HG02678 (cell line): ENCODE results near the gene SPTBN4.
"Not testable (repeated sequence)": the region's sequence is repeated elsewhere in the genome, so short reads cannot be mapped to it uniquely, and the experiment has no call there.

Source experiments
- ATAC-seq: cut with Tn5 transposase; IDR thresholded peaks from one replicate; pipeline ENCODE4 v1.9.1; 2021; ENCODE audit warnings: mild to moderate bottlenecking, moderate library complexity; ENCODE audit not compliant: unreplicated experiment

SPTBN4 gene

DNA sequence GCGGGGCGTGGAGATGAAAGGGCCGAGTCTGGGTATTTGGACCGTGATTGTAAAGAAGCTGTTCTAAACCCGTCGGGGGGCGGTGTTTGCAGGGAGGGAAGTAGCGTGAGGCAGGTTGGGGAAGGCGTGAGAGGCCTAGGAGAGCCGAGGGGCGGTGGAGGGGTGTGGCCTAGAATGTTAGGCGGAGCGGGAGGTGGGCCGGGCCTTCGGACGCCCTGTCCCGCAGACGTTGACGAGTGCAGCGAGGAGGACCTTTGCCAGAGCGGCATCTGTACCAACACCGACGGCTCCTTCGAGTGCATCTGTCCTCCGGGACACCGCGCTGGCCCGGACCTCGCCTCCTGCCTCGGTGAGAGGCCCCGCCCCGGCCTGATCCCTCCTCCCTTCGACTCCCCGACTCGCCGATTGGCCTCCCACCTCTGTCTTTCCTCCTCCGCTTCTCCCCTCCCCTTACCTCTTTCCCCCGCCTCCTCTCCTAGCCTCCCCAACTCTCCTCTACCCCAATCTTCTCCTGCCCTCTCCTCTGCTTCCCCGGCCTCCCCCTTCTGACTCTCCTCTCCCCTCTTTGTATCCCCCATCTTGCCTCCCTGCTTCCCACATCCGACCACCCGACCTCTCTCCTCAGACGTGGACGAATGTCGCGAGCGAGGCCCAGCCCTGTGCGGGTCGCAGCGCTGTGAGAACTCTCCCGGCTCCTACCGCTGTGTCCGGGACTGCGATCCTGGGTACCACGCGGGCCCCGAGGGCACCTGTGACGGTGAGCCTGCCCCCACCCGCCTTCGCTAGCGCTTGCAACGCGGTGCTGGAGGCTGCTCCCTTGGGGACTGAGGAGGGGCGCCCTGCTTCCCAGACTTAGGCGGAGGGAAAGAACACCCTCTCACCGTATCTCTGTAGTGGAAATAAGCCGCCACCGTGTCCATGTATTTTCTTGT is 147.2 kb downstream of the SPTBN4 start:
- peak; percentile 53 for ATAC-seq

DNA sequence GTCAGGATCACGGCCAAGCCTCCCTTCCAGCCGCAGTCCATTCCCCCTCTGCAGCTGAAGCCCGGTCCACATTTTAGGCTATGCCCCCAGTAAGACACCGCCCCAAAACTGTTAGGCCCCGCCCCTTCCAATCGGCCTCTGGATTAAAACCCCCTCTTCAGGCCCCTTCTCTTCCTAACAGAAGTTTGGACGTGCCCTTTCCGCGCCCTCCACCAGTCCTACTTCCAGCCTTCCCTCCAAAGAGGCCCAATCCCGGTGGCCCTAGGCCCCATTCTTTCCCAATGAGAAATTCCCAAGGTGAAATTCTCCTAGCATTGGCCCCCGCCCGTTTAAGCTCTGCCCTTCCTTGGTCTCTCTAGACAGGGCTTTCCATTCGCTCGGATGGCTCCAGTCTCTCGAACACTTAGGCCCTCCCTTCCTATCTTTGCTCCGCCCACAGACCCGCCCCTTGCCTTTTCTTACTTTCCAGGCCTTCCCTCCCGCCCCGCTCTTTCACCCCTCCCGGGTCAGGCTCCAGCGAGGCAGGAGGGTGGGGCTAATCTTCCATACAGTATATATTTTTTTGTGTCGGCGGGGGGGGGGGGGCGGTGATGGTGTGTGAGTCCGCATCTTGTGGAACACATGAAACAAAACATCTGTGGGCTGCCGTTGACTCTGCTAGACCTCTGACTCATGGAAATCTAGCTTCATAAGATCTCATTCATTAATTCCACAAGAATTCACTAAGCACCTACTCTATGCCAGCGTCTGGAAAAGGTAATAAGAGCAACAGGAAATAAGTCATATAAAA is 148.0 kb downstream of the SPTBN4 start:
- ATAC-seq: no peak

DNA sequence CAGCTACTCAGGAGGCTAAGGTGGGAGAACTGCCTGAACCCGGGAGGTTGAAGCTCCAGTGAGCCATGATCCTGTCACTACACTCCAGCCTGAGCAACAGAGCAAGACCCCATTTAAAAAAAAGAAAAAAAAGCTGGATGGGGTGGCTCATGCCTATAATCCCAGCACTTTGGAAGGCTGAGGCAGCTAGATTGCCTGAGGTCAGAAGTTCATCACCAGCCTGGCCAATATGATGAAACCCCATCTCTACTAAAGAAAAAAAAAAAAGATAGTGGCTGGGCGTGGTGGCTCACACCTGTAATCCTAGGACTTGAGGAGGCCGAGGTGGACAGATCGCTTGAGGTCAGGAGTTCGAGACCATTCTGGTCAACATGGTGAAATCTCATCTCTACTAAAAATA is 149.4 kb downstream of the SPTBN4 start:
- no peak for ATAC-seq

- ATAC-seq: no peak
These were observed 150.1 kb downstream of the SPTBN4 start for GRCh38 chr19:40616941-40617340.

DNA sequence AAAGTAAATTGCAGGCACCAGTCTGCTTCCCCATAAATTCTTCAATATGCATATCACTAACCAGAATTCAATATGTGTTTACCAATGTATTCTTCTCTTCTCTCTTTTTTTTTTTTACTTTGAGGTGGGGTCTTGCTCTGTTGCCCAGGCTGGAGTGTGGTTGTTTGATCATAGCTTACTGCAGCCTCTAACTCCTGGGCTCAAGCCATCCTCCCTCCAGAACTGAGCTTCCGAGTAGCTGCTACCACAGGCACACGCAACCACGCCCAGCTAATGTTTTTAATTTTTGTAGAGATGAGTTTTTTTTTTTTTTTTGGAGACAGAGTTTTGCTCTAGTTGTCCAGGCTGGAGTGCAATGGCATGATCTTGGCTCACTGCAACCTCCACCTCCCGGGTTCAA is 151.2 kb downstream of the SPTBN4 start:
- no peak for ATAC-seq

DNA sequence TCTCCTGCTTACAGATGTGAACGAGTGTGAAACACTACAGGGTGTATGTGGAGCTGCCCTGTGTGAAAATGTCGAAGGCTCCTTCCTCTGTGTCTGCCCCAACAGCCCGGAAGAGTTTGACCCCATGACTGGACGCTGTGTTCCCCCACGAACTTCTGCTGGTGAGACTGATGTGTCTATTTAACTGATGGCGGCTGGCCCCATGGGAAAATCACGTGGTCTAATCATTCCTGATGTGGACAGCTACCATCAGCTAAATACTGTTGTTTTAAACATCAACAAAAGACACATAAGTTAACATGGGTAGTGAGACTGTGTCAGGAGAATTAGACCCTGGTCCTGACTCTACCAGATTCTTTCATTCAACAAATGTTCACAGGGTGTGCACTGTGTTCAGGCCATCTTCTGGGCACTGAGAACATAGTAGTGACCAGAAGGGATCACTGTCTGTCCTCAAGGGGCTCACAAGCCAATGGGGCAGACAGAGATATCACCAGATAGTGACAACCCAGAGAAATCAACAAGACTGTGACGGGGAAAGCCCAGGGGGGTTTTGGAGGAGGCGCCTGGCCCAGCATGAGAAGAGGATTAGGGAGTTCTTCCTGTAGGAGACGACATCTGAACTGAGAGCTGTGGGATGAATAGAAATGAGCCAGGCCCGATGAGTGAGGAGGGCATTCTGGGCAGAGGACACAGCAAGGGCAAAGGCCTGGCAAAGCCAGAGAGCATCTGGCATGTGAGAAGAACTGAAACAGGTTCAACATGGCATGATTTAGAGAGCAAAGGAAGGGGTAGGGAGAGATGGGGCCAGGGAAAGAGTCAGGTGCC is 152.7 kb downstream of the SPTBN4 start:
- ATAC-seq: no peak

- no peak for ATAC-seq
These were observed 153.3 kb downstream of the SPTBN4 start for GRCh38 chr19:40620161-40620485.

DNA sequence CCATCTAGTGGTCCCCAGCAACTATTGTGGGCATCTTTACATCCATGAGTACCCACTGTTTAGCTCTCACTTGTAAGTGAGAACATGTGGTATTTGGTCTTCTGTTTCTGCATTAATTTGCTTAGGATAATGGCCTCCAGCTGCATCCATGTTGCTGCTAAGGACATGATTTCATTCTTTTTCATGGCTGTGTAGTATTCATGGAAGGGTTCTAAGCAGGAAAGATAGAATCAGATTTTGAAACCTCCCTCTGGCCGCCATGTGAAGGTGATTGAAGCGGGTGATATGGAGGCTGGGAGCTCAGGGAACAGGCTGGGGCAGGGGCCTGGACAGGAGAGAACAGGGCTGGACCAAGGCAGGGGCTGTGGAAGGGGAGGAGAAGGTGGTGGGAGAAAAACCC is 154.5 kb downstream of the SPTBN4 start:
- no peak for ATAC-seq

- no peak for ATAC-seq
These were observed 155.4 kb downstream of the SPTBN4 start for GRCh38 chr19:40621966-40622772.

DNA sequence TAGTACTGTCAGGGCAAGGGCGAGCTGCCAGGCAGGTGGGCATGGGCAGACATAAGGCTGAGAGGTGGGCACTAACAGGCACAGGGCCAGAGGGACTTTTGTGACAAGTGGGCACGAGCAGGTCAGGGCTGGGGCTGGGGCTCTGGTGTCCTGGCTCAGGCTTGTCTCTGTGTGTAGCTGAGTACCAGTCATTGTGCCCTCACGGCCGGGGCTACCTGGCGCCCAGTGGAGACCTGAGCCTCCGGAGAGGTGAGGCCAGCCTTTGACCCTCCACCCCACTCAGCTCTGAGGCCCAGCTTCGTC is 155.9 kb downstream of the SPTBN4 start:
- no peak for ATAC-seq

- ATAC-seq: no peak
These were observed 156.8 kb downstream of the SPTBN4 start for GRCh38 chr19:40623403-40624251.

GRCh38 chr19:40624369-40625153 is 157.8 kb downstream of the SPTBN4 start:
- ATAC-seq: not testable (repeated sequence)

DNA sequence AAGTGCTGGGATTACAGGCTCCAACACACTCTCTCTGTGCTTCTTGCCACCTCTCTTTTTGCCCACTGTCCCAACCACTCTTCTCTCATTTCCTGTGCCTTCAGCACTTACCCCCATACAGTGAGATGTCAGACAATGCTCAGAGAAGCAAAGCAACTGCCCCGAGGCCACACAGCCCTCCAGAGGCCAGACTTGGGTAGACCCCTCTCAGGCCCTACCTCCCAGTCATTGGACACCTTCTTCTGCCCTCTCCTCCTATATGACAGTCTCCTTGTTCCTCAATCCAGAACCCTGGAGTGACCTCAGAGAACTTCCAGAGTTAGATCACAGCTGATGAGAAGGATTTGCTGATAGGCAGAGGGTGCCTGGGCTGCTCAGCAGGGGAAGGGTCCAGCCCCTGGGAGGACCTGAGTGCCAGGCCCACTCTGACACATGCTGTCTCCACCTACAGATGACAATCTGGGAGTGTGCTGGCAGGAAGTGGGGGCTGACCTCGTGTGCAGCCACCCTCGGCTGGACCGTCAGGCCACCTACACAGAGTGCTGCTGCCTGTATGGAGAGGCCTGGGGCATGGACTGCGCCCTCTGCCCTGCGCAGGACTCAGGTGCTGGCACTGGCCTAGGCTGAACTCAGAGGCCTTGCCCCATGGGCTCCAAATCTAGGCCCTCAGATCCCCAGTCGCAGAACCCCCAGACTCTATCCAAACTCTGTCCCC is 158.8 kb downstream of the SPTBN4 start:
- no peak for ATAC-seq
